HepG2 (cell line): ENCODE measurements around the gene ZNF512B. TPM values are rescaled to one million over a fixed set of nuclear protein-coding genes. Genes with fewer than 3 reads are reported as not detected.
A peak's percentile ranks its signal among the peaks of the same experiment; 100 is the strongest.

ENCODE experiments used
- ARID2 ChIP-seq: sonication (generic); formaldehyde crosslinking; IDR thresholded peaks from 2 replicates; pipeline ENCODE4 v1.8.1; 2022; ENCODE audit warnings: mild to moderate bottlenecking, missing genetic modification reagents, borderline replicate concordance
- FOXO1 ChIP-seq: sonication (generic); formaldehyde crosslinking; IDR thresholded peaks from 2 replicates; pipeline ENCODE4 v1.4.0; 2020; ENCODE audit warnings: missing genetic modification reagents
- HDAC2 ChIP-seq: sonication (generic); formaldehyde crosslinking; IDR thresholded peaks from 2 replicates; pipeline ENCODE4 v1.4.0; 2020; ENCODE audit warnings: missing genetic modification reagents
- IRF9 ChIP-seq: sonication (generic); formaldehyde crosslinking; IDR thresholded peaks from 2 replicates; pipeline ENCODE4 v1.8.0; 2022; ENCODE audit warnings: missing genetic modification reagents, mild to moderate bottlenecking, borderline replicate concordance
- JDP2 ChIP-seq: sonication (generic); formaldehyde crosslinking; IDR thresholded peaks from 2 replicates; pipeline ENCODE4 v1.8.1; 2022; ENCODE audit warnings: missing genetic modification reagents, borderline replicate concordance
- SP140L ChIP-seq: sonication (generic); formaldehyde crosslinking; IDR thresholded peaks from 2 replicates; pipeline ENCODE4 v1.4.0; 2020; ENCODE audit warnings: missing genetic modification reagents, borderline replicate concordance
- ZBTB7A ChIP-seq: sonication (generic); formaldehyde crosslinking; IDR thresholded peaks from 2 replicates; pipeline ENCODE4 v1.8.0; 2022; ENCODE audit warnings: mild to moderate bottlenecking, missing genetic modification reagents
- ZNF513 ChIP-seq: sonication (generic); formaldehyde crosslinking; conservative IDR thresholded peaks from 2 replicates; pipeline ENCODE4 v1.5.0; 2020; ENCODE audit warnings: missing genetic modification reagents
- ZNF552 ChIP-seq: sonication (generic); formaldehyde crosslinking; IDR thresholded peaks from 2 replicates; pipeline ENCODE4 v1.9.0; 2022; ENCODE audit warnings: missing genetic modification reagents, mild to moderate bottlenecking, borderline replicate concordance
- ZNF572 ChIP-seq: sonication (generic); formaldehyde crosslinking; IDR thresholded peaks from 2 replicates; pipeline ENCODE4 v1.5.1; 2020; ENCODE audit warnings: mild to moderate bottlenecking, missing genetic modification reagents
- ZNF672 ChIP-seq: sonication (generic); formaldehyde crosslinking; IDR thresholded peaks from 2 replicates; pipeline ENCODE4 v1.8.1; 2022; ENCODE audit warnings: missing genetic modification reagents
- ZNF703 ChIP-seq: sonication (generic); formaldehyde crosslinking; IDR thresholded peaks from 2 replicates; pipeline ENCODE4 v1.5.1; 2020; ENCODE audit warnings: missing genetic modification reagents, mild to moderate bottlenecking, moderate library complexity, borderline replicate concordance
- ZNF704 ChIP-seq: sonication (generic); formaldehyde crosslinking; IDR thresholded peaks from 2 replicates; pipeline ENCODE4 v1.8.1; 2023; ENCODE audit warnings: mild to moderate bottlenecking, inconsistent platforms, moderate library complexity, missing genetic modification reagents, borderline replicate concordance
- polyA plus RNA-seq, 8 experiments: library from polyadenylated mRNA; depleted of rRNA in 3 of 8; stranded (reverse) in 7 of 8; unstranded in 1 of 8; fragments of >200 nt; fragmentation: Illumina TruSeq in 4 of 8; extraction: Trizol in 4 of 8; gene quantifications; 2 replicates each; pipeline versions ENCODE4 v1.2.1 to v1.2.3, GENCODE V29; 2011 to 2016; ENCODE audit warnings: low read depth in 4 of 8, missing spikeins in 1 of 8, mixed read lengths in 1 of 8; ENCODE audit not compliant: insufficient read depth in 1 of 8
- total RNA-seq, 5 experiments: library from RNA; depleted of rRNA; stranded (reverse); fragments of >200 nt; fragmentation: Illumina TruSeq; extraction: Trizol; gene quantifications; 2 replicates each; pipeline ENCODE4 v1.2.3, GENCODE V29; 2016; ENCODE audit warnings: low read depth in 1 of 5
- TF ChIP-seq, protein P1 (sequence below): IDR thresholded peaks from 2 replicates; pipeline ENCODE4 v1.6.1; 2016; ENCODE audit warnings: missing compliant biosample characterization, missing genetic modification reagents, borderline replicate concordance
- TF ChIP-seq, protein P2 (sequence below): IDR thresholded peaks from 2 replicates; pipeline ENCODE4 v1.6.1; 2018; ENCODE audit warnings: missing genetic modification reagents
- TF ChIP-seq, protein P3 (sequence below), 2 experiments: sonication (generic) in 1 of 2; formaldehyde crosslinking in 1 of 2; IDR thresholded peaks; 2 replicates each; pipeline versions ENCODE4 v1.4.0 to v1.6.1; 2016 to 2020; ENCODE audit warnings: borderline replicate concordance in 1 of 2, low read depth in 1 of 2, mild to moderate bottlenecking in 1 of 2, missing genetic modification reagents in 1 of 2

The ZNF512B gene
- total and polyA plus RNA-seq, 2 of the 13 experiments (the other 11 are each of a cell fraction or from before 2014, with no cell fraction given) = 11.5 to 30.6 TPM

DNA sequence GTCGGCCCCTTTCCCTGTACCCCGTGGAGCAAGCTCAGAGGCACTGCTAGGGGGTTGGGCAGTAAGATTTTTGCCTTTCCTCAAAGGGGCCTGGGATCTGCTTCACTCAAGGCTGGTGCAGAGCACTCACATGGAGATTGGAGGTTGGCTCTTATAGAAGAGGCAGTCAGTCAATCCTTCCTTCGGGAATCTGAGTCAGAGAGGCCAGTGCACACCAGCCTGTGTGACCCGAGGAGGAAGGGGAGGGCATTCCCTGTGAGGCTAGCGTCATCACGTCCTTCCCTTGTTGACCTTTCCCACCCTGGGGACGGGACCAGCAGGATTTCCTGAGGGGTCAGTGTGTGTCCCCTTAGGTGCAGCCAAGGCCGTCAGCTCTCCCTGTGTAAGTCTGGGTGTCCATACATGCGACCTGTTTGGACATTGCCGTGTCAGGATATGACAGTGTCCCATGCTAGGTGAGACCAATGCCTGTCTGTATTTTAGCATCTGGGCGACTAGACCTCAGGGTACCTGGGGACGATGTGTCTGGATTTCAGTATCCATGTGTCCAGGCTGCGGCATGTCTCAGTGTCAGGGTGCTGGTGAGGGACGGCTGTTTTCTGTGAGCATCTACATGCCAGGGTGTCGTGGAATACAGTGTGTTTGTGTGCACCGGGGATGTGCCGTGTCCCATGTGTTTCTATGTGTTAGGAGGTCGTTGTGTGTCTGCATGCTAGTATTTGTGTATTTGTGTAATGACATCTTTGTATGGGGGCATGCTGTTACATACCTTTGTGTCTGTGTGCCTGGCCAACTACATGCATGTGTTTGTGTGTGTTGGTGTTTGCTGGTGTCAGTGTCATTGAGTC lies 2.8 kb upstream of the ZNF512B start (continued):
- TF ChIP-seq ARID2 (CRISPR knock-in tag) (no peak), IRF9 (CRISPR knock-in tag) (peak; percentile 77; the same call in 1 of the 2 replicates), ZBTB7A (CRISPR knock-in tag) (peak; percentile 91; the same call in 1 of the 2 replicates), SP140L (no peak), ZNF703 (CRISPR knock-in tag) (no peak), ZNF572 (0 out of 2 replicates have a peak, but pooled peaks have one; percentile 77), HDAC2 (CRISPR knock-in tag) (peak; percentile 33; the same call in 1 of the 2 replicates), FOXO1 (CRISPR knock-in tag) (peak; percentile 21; the same call in 1 of the 2 replicates), ZNF704 (0 out of 2 replicates have a peak, but pooled peaks have one; percentile 83), JDP2 (no peak), ZNF552 (CRISPR knock-in tag) (0 out of 2 replicates have a peak, but pooled peaks have one; percentile 64), ZNF513 (CRISPR knock-in tag) (no peak), ZNF672 (CRISPR knock-in tag) (peak; percentile 61; the same call in 1 of the 2 replicates)
- TF ChIP-seq, protein P1, sequence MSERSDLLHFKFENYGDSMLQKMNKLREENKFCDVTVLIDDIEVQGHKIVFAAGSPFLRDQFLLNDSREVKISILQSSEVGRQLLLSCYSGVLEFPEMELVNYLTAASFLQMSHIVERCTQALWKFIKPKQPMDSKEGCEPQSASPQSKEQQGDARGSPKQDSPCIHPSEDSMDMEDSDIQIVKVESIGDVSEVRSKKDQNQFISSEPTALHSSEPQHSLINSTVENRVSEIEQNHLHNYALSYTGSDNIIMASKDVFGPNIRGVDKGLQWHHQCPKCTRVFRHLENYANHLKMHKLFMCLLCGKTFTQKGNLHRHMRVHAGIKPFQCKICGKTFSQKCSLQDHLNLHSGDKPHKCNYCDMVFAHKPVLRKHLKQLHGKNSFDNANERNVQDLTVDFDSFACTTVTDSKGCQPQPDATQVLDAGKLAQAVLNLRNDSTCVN = peak; percentile 33; the same call in 1 of the 2 replicates
- TF ChIP-seq, protein P2, sequence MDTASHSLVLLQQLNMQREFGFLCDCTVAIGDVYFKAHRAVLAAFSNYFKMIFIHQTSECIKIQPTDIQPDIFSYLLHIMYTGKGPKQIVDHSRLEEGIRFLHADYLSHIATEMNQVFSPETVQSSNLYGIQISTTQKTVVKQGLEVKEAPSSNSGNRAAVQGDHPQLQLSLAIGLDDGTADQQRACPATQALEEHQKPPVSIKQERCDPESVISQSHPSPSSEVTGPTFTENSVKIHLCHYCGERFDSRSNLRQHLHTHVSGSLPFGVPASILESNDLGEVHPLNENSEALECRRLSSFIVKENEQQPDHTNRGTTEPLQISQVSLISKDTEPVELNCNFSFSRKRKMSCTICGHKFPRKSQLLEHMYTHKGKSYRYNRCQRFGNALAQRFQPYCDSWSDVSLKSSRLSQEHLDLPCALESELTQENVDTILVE (CRISPR knock-in tag) = no peak
- TF ChIP-seq, protein P3, sequence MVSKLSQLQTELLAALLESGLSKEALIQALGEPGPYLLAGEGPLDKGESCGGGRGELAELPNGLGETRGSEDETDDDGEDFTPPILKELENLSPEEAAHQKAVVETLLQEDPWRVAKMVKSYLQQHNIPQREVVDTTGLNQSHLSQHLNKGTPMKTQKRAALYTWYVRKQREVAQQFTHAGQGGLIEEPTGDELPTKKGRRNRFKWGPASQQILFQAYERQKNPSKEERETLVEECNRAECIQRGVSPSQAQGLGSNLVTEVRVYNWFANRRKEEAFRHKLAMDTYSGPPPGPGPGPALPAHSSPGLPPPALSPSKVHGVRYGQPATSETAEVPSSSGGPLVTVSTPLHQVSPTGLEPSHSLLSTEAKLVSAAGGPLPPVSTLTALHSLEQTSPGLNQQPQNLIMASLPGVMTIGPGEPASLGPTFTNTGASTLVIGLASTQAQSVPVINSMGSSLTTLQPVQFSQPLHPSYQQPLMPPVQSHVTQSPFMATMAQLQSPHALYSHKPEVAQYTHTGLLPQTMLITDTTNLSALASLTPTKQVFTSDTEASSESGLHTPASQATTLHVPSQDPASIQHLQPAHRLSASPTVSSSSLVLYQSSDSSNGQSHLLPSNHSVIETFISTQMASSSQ (IDR thresholded peaks at IDR 0.05; ENCODE audit: low read depth) = no peak
- TF ChIP-seq, protein P3 (CRISPR knock-in tag; IDR thresholded peaks at IDR 0.05; ENCODE audit: borderline replicate concordance) = 0 out of 2 replicates have a peak, but pooled peaks have one; percentile 43
